ENCODE measurements around the gene AZIN2.
A peak's percentile ranks its signal among the peaks of the same experiment; 100 is the strongest.
"Not testable (repeated sequence)": the region's sequence is repeated elsewhere in the genome, so short reads cannot be mapped to it uniquely, and the experiment has no call there.

The AZIN2 gene

DNA sequence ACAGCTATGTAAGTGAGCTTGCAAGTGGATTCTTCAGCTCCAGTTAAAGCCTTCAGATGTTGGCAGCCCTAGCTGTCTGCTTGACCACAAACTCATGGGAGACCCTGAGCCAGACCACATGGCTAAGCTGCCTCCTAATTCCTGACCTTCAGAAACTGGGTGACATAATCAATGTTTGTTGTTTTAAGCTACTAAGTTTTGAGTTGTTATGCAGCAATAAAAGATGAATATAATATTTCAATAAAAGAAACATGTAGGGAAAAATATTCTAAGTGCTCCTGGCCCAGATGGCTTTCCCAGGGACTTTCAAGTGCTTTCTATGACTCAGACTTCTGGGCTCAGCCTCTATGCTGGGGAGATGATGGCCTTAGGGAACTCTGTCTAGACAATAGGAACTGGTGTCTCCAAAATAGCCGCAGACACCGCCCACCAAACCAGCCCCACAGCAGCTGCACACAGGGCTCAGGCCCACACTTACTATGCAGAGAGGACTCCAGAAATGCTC is 20.3 kb upstream of the AZIN2 start:
- DNase-seq (ENCODE audit: low spot score): no peak

GRCh38 chr1:33061834-33062233 is 19.1 kb upstream of the AZIN2 start:
- no peak for DNase-seq (ENCODE audit: low spot score)

DNA sequence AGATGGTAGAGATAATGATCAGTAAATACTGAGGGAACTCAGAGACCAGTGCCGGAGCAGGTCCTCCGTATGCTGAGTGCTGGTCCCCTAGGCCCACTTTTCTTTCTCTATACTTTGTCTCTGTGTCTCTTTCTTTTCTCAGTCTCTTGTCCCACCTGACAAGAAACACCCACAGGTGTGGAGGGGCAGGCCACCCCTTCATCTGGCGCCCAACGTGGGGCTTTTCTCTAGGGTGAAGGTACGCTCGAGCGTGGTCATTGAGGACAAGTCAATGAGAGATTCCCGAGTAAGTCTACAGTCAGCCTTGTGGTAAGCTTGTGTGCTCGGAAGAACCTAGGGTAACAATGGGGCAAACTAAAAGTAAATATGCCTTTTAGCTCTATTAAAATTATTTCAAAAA is 16.7 kb upstream of the AZIN2 start:
- not testable (repeated sequence) for DNase-seq (ENCODE audit: low spot score)

DNA sequence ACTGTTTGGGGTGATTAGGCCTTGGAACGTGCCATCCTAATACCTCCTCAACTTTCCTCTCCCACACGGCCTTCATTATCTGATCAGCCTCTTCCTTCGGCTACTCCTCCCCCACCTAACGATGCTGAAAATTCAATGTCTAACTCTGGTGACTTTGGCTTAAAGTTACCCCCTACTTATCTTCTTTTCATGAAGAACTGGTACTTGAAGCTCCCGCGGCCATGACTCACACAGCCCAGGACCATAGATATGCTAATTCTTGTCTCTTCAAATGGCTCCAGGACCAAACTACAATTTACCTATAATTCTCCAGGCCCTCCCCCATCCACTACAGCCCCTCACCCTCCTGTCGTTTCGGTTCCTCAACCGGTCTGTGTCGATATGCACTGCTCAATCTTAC is 15.7 kb upstream of the AZIN2 start:
- DNase-seq (ENCODE audit: low spot score): no peak

DNA sequence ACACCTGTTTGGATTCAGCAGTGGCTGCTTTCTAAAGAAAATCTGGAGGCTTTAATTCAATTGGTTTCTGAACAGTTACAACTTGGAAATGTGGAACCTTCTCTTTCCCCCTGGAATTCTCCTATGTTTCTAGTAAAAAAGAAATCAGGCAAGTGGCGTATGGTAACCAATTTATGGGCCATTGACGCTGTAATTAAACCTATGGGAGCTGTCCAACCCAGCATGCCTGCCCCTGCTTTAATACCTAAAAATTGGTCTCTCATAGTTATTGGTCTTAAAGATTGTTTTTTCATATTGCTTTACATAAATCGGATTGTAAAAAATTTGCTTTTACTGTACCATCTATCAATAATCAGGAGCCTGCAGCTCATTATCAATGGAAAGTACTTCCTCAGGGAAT is 14.5 kb upstream of the AZIN2 start:
- DNase-seq (ENCODE audit: low spot score): not testable (repeated sequence)

GRCh38 chr1:33068108-33068507 is 12.8 kb upstream of the AZIN2 start:
- DNase-seq (ENCODE audit: low spot score): not testable (repeated sequence)

- DNase-seq (ENCODE audit: low spot score): no peak
Measured at GRCh38 chr1:33070628-33071027, 10.3 kb upstream of the AZIN2 start.

DNA sequence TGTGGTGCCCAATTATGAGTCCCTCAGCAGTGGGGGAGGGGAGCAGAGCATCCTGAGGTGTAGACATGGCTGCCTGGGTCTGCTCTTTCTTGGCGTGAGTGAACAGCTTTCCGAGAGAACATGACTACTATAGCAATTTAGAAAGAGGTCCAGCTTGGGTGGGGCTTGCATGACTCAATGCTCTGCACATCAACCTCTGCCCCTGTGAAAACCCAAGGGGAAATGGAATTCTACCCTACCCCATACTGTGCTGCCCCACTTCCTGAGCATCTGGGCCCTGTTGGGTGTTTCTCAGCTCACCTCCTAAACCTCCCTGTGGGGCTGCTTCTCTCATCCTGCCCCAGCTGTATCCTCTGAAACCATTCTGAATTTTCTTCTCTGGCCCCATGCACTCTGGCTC is 8.2 kb upstream of the AZIN2 start:
- DNase-seq (ENCODE audit: low spot score): no peak

DNA sequence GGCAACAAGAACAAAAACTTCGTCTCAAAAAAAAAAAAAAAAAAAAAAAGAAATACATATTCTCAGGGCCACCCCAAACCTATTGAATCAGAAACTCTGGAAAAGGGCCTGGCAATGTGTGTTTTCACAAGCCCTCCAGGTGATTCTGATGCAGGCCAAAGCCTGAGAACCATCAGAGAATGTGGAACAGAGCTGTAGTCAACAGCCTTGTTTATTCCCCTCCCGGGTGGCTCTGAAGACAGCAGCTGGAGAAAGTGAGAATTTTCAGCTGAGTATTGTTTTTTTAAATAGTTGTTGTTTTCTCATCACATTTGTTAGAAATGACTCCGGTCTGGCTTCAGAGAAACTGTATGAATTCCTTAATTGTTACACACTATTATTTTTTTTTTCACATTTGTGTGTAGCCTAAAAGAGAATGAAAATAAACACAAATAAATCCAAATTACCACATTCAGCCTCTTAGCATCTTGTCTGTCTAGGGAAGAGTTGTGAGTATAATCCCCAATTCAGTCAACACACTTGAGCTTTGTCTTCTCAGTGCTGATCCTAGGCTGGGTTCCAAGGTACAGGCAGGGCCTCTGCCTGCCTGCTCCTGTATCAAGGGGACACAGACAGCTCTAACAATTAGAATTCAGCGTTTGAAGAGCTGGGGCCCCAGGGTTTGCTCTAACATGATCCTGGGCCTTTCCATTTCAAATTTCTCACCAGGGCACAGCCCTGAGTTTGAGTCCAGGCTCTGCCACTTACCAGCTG is 6.6 kb upstream of the AZIN2 start:
- DNase-seq (ENCODE audit: low spot score): no peak

DNA sequence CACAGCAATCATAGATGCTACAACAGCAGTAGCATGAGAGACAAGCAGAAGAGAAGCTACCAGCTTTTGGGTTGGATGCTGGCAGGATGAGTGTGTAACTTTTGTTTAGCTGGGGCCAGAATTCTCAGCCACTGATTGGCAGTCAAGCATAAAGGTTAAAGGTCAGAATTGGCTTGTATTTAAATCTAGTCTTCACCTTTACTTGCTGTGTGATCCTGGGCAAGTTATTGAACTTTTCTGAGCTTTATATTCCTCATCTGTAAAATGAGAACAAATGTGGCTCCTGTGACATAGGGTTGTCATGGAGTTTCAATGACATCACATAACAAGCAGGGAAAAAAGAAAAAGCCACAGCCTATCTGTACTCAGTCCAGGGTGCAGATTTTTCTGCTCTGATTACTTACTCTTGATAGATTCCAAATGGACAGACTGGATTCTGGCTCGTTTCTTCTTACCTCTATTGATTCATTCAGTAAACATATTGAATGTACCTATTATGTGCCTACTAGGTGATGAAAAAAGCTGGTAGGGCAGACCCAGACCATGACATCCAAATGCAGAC is 2.8 kb upstream of the AZIN2 start:
- DNase-seq (ENCODE audit: low spot score): no peak

DNA sequence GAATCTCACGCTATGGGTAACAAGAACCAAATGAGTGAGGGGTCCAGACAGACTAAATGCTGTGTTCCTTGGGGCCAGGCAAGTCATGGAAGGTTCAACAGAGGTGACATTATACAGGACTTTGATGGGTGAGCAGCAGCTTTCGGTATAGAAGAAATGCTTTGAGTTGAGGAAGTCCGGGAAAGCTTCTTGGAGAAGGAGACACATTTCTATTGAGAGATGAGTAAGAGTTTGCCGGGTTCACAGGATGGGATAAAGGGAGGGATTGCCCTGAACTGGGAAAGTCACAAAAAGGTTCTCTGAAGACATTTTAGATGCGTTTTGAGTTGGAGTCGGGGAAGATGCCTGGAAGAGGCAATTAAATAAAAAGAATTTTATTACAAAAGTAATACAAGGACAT is 580 bp upstream of the AZIN2 start:
- no peak for DNase-seq (ENCODE audit: low spot score)

GRCh38 chr1:33081554-33082305 is 777 bp downstream of the AZIN2 start:
- DNase-seq (ENCODE audit: low spot score): no peak

DNA sequence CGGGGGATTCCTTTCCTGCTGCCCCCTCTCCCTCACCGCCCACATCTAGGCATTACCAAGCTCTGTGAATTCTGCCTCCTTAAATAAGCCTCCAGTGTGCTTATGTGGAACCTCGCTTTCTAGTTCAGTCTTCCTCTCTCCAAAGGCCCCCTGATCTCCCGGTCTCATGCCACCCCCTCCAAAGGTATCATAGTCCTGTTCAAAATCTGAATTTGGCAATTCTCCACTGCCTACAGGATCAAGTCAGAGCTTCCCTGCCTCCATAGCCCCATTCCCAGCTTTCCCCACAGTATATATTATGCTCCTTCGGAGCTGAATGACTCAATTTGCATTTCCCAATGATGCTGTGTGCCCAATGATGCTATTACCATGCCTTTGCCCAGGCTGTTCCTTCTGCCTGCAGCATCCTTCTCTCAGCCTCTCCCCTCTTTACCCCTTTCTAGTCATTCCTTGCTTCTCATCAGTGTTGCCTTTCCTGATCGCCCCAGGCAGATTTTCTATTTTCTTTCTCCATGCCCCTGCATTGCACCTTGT is 1.7 kb downstream of the AZIN2 start:
- DNase-seq (ENCODE audit: low spot score): no peak

DNA sequence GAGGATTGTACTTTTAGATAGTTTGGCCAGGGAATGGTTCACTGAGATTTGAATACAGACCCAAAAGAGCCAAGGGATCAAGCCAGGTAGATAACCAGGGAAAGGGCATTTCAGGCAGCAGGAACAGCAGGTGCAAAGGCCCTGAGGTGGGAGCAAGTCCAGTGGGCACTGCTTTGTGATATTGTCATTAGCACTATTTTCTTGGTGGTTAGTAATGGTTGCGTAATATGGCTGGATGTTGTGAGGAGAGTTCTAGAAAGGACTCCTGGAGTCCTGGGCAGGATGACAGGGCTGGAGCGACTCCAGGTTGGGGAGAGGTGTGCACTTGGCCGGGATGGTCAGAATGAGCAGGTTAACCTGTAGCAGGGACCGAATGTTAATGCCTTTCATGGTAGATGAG is 4.4 kb downstream of the AZIN2 start:
- DNase-seq (ENCODE audit: low spot score): no peak

- DNase-seq (ENCODE audit: low spot score): peak; percentile 41
Measured at GRCh38 chr1:33086384-33086850, 5.5 kb downstream of the AZIN2 start.

DNA sequence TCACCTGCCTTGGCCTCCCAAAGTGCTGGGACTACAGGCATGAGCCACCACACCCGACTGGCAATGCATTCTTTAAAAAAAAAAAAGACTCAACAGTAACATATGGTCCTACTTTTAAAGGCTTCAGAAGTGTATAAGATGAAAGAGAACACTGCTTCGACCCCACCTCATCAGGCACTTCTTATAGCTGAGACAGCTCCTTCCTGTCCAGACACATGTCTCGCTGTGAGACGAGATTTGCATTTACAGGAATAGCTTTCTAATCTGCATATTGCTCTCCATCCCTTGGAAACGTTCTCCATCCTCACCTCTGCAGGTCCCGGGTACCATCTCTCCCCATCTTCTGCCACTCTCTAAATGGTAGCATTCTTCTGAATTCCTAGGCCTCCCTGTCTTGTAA is 6.7 kb downstream of the AZIN2 start:
- DNase-seq (ENCODE audit: low spot score): no peak

DNA sequence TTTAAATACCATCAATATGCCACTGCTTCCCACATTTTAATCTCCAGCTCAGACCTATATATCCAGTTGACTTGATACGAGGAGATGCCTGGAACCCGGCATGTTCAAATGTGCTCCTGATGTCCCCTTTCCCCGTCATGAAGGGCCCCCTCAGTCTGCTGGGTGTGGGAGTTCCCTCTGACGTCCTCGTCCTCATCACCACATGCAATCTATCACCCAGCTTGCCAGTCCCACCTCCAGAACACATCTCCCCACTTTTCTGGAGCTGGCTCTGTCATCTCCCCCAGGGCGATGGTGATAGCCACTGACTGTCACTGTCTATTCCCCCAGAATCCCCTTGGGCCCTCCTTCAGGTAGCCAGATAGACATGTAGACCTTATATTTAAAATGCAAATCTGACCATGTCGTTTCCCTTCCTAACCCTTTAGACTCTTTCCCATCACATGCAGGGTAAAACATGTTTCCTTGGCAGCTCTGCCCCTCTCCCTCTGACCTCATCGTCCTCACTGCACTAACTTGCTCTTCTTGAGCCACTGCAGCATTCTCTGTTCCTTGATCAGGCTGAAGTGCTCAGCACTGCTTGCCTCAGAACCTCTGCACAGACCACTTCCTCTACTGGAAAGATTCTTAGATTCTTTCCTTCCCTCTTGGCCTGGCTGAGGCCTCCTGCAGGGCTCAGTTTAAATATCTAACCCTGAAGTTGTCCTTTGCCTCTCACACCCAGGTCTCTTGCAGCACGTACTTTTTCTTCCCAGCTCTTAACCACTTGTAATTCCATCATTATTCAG is 7.4 kb downstream of the AZIN2 start:
- DNase-seq (ENCODE audit: low spot score): no peak

- no peak for DNase-seq (ENCODE audit: low spot score)
Measured at GRCh38 chr1:33089457-33089856, 8.5 kb downstream of the AZIN2 start.

GRCh38 chr1:33092438-33092837 is 11.5 kb downstream of the AZIN2 start:
- no peak for DNase-seq (ENCODE audit: low spot score)

DNA sequence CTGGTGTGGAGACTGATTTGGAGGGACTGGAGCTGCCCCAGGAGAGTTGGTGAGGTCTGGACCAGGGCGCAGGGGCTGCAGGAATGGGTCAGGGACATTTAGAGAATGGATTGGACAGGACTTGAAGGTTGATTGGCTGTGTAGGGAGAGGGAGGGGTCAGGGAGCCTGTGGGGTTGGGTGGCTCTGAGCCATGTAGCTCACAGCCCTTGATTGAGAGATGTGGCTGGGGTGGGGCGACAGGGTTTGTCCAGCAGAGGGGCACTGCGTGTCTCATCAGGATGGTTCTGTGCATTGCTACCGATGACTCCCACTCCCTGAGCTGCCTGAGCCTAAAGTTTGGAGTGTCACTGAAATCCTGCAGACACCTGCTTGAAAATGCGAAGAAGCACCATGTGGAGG is 12.1 kb downstream of the AZIN2 start:
- DNase-seq (ENCODE audit: low spot score): no peak

DNA sequence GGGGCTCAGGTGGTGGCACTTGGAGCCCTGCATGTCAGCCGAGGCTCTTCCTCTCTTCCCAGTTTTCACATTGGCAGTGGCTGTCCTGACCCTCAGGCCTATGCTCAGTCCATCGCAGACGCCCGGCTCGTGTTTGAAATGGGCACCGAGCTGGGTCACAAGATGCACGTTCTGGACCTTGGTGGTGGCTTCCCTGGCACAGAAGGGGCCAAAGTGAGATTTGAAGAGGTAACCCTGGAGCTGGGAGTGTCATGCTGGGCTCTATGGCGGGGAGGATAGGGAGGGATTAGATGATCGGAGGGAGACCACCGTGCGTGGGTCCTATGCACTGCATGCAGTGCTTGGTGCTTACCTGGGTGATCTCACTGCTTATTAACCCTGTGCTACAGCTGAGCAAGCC is 13.5 kb downstream of the AZIN2 start:
- no peak for DNase-seq (ENCODE audit: low spot score)

Data from hematopoietic multipotent progenitor cell treated with erythropoietin and hydrocortisone succinate and interleukin-3 and kit ligand, for 15 days (in vitro differentiated cells).